HCT116 (cell line): ENCODE measurements around the gene AP2A1. TPM values are rescaled to one million over a fixed set of nuclear protein-coding genes. Genes with fewer than 3 reads are reported as not detected.

Source experiments
- ATAC-seq: fragments of 200-7000 bp; cut with Tn5 transposase; 2 replicates; pipeline ENCODE4 v1.9.1; 2020; ENCODE audit warnings: mild to moderate bottlenecking, moderate library complexity
- BruUV-seq: library from RNA; stranded (reverse); fragments of 400-500 nt; replicated peaks from 2 replicates; lab custom pipeline; 2021; lab: Mats Ljungman, UMichigan
- CTCF ChIA-PET: fragments of 300-600 bp; sonication (Branson Sonifier 250); formaldehyde crosslinking; loops from one replicate; lab custom pipeline; 2021; ENCODE audit warnings: antibody characterized with exemption; lab: Charles Lee
- POLR2A ChIA-PET: fragments of 300-600, 350-600 bp; sonication (Branson Sonifier 250); formaldehyde crosslinking; loops from one replicate; lab custom pipeline; 2021; ENCODE audit warnings: antibody characterized with exemption; lab: Charles Lee
- RAD21 ChIA-PET, 2 experiments: fragments of 300-600 bp; sonication (Branson Sonifier 250); formaldehyde crosslinking; loops; one replicate each; lab custom pipeline; 2023; ENCODE audit warnings: low total read pairs in 2 of 2; ENCODE audit not compliant: uncharacterized antibody in 2 of 2, unreplicated experiment in 2 of 2, low non-redundant PET in 1 of 2; lab: Charles Lee
- DNase-seq: peaks from one replicate; pipeline ENCODE4 v3.0.0-alpha.2; 2010; ENCODE audit warnings: low read depth, low spot score
- H2AFZ ChIP-seq: fragments of 200-600 bp; shearing (Covaris generic), sonication (generic); 2 replicates; pipeline ENCODE4 v1.6.1; 2017; ENCODE audit warnings: low read depth, mixed run types, mixed read lengths, antibody characterized with exemption, low read length; ENCODE audit not compliant: poor library complexity, severe bottlenecking
- H3K27ac ChIP-seq: 2 replicates; pipeline ENCODE4 v1.5.1; 2012; ENCODE audit warnings: low read depth, low read length
- H3K27me3 ChIP-seq: fragments of 200-600 bp; sonication (generic); 2 replicates; pipeline ENCODE4 v1.6.1; 2016; ENCODE audit warnings: mixed run types, low read length, mixed read lengths; ENCODE audit not compliant: insufficient read depth
- H3K36me3 ChIP-seq, 2 experiments: fragments of 200-500 bp in 1 of 2; fragments of 200-600 bp in 1 of 2; sonication (Bioruptor generic) in 1 of 2; sonication (generic) in 1 of 2; 2 replicates each; pipeline versions ENCODE4 v1.5.1 to v1.6.1; 2014 to 2016; ENCODE audit warnings: low read length in 2 of 2, inconsistent platforms in 1 of 2, mixed read lengths in 1 of 2, mixed run types in 1 of 2; ENCODE audit not compliant: insufficient read depth in 2 of 2, control insufficient read depth in 1 of 2
- H3K4me1 ChIP-seq, 2 experiments: fragments of 200-600 bp in 1 of 2; sonication (generic) in 1 of 2; 2 replicates each; pipeline versions ENCODE4 v1.5.1 to v1.6.1; 2012 to 2017; ENCODE audit warnings: low read length in 2 of 2, inconsistent platforms in 1 of 2, mild to moderate bottlenecking in 1 of 2, mixed read lengths in 1 of 2, mixed run types in 1 of 2, moderate library complexity in 1 of 2; ENCODE audit not compliant: insufficient read depth in 2 of 2, control insufficient read depth in 1 of 2
- H3K4me2 ChIP-seq: fragments of 200-600 bp; sonication (generic); 2 replicates; pipeline ENCODE4 v1.6.1; 2017; ENCODE audit warnings: mixed run types, low read length, mixed read lengths
- H3K4me3 ChIP-seq, 2 experiments: fragments of 200-600 bp in 1 of 2; sonication (generic) in 1 of 2; replicated peaks in 1 of 2; 2 replicates each; pipeline ENCODE4 v1.5.1; 2011 to 2016; ENCODE audit warnings: low read length in 2 of 2, control low read depth in 1 of 2, low read depth in 1 of 2, mild to moderate bottlenecking in 1 of 2, mixed read lengths in 1 of 2, mixed run types in 1 of 2
- H3K79me2 ChIP-seq: fragments of 200-600 bp; sonication (generic); 2 replicates; pipeline ENCODE4 v1.6.1; 2017; ENCODE audit warnings: mild to moderate bottlenecking, mixed run types, low read length, moderate library complexity, mixed read lengths; ENCODE audit not compliant: insufficient read depth
- H3K9ac ChIP-seq: fragments of 200-600 bp; sonication (generic); 2 replicates; pipeline ENCODE4 v1.6.1; 2016; ENCODE audit warnings: low read length, mixed read lengths
- H3K9me2 ChIP-seq: fragments of 200-600 bp; sonication (generic), shearing (Covaris generic); 2 replicates; pipeline ENCODE4 v1.6.1; 2017; ENCODE audit warnings: mixed run types, mild to moderate bottlenecking, moderate library complexity; ENCODE audit not compliant: insufficient read depth
- H3K9me3 ChIP-seq, 2 experiments: fragments of 200-500 bp in 1 of 2; fragments of 200-600 bp in 1 of 2; sonication (Bioruptor generic) in 1 of 2; sonication (generic) in 1 of 2; 2 replicates each; pipeline ENCODE4 v1.6.1; 2014 to 2017; ENCODE audit warnings: low read length in 2 of 2, mixed read lengths in 2 of 2, inconsistent platforms in 1 of 2, low read depth in 1 of 2, mild to moderate bottlenecking in 1 of 2, mixed run types in 1 of 2, moderate library complexity in 1 of 2; ENCODE audit not compliant: control insufficient read depth in 1 of 2, insufficient read depth in 1 of 2
- H4K20me1 ChIP-seq: fragments of 200-600 bp; sonication (generic), shearing (Covaris generic); 2 replicates; pipeline ENCODE4 v1.6.1; 2017; ENCODE audit warnings: mixed run types, mild to moderate bottlenecking, moderate library complexity; ENCODE audit not compliant: insufficient read depth
- CEBPB ChIP-seq: IDR thresholded peaks from 2 replicates; pipeline ENCODE4 v1.6.1; 2012; ENCODE audit warnings: low read depth
- EGR1 ChIP-seq: IDR thresholded peaks from 2 replicates; pipeline ENCODE4 v1.6.1; 2012; ENCODE audit warnings: low read depth
- ELF1 ChIP-seq: IDR thresholded peaks from 2 replicates; pipeline ENCODE4 v1.6.1; 2012; ENCODE audit warnings: low read depth, borderline replicate concordance
- EZH2 ChIP-seq: fragments of 200-600 bp; sonication (generic); IDR thresholded peaks from 2 replicates; pipeline ENCODE4 v1.6.1; 2017; ENCODE audit warnings: antibody characterized with exemption, mixed run types
- EZH2phosphoT487 ChIP-seq: fragments of 200-600 bp; IDR thresholded peaks from 2 replicates; pipeline ENCODE4 v1.6.1; 2018; ENCODE audit warnings: antibody characterized with exemption, borderline replicate concordance
- JUND ChIP-seq: IDR thresholded peaks from 2 replicates; pipeline ENCODE4 v1.6.1; 2012
- POLR2A ChIP-seq: IDR thresholded peaks from 2 replicates; pipeline ENCODE4 v1.7.0; 2011; ENCODE audit warnings: borderline replicate concordance; ENCODE audit not compliant: insufficient read depth, insufficient read length; ENCODE audit errors: extremely low read depth
- POLR2AphosphoS5 ChIP-seq: IDR thresholded peaks from 2 replicates; pipeline ENCODE4 v1.6.1; 2011; ENCODE audit warnings: mild to moderate bottlenecking, low read depth, low read length, moderate library complexity
- RAD21 ChIP-seq: IDR thresholded peaks from 2 replicates; pipeline ENCODE4 v1.6.1; 2012; ENCODE audit warnings: low read depth, mild to moderate bottlenecking
- SIN3A ChIP-seq: IDR thresholded peaks from 2 replicates; pipeline ENCODE4 v1.6.1; 2012; ENCODE audit warnings: low read depth
- SP1 ChIP-seq: IDR thresholded peaks from 2 replicates; pipeline ENCODE4 v1.6.1; 2012; ENCODE audit warnings: low read depth
- SRF ChIP-seq: IDR thresholded peaks from 2 replicates; pipeline ENCODE4 v1.6.1; 2012; ENCODE audit warnings: low read depth
- TCF7L2 ChIP-seq: IDR thresholded peaks from 2 replicates; pipeline ENCODE4 v1.7.0; 2011; ENCODE audit warnings: borderline replicate concordance, inconsistent platforms; ENCODE audit not compliant: insufficient read depth, insufficient read length; ENCODE audit errors: extremely low read depth
- ZFX ChIP-seq: fragments of 450-650 bp; IDR thresholded peaks from 2 replicates; pipeline ENCODE4 v1.6.1; 2017
- ZNF274 ChIP-seq: fragments of 200-500 bp; sonication (Bioruptor generic); IDR thresholded peaks from 2 replicates; pipeline ENCODE4 v1.6.1; 2014; ENCODE audit warnings: mild to moderate bottlenecking, low read depth, low read length, inconsistent platforms
- intact Hi-C: fragments of 100-400 bp; cut with micrococcal nuclease; formaldehyde crosslinking; loops from 2 replicates; pipeline ENCODE4 v1.10.0; 2022
- total RNA-seq: library from RNA; stranded (reverse); gene quantifications from one replicate; pipeline ENCODE4 v1.2.1, GENCODE V29; 2021; ENCODE audit not compliant: unreplicated experiment
- TF ChIP-seq, protein P1 (sequence below): IDR thresholded peaks from 2 replicates; pipeline ENCODE4 v1.6.1; 2012
- TF ChIP-seq, protein P2 (sequence below): IDR thresholded peaks from 2 replicates; pipeline ENCODE4 v1.6.1; 2012
- TF ChIP-seq, protein P3 (sequence below), 3 experiments: fragments of 200-600 bp in 1 of 3; sonication (generic) in 1 of 3; IDR thresholded peaks in 2 of 3; conservative IDR thresholded peaks in 1 of 3; 2 replicates each; pipeline ENCODE4 v1.5.1; 2012 to 2017; ENCODE audit warnings: low read depth in 2 of 3, low read length in 2 of 3, antibody characterized with exemption in 1 of 3, borderline replicate concordance in 1 of 3, control low read depth in 1 of 3, mild to moderate bottlenecking in 1 of 3, mixed read lengths in 1 of 3, mixed run types in 1 of 3, moderate library complexity in 1 of 3; ENCODE audit not compliant: insufficient read depth in 1 of 3
- TF ChIP-seq, protein P4 (sequence below): IDR thresholded peaks from 2 replicates; pipeline ENCODE4 v1.6.1; 2012; ENCODE audit warnings: low read depth

AP2A1 gene
- total RNA-seq, 1 experiment from 2014 or later: 102 TPM

DNA sequence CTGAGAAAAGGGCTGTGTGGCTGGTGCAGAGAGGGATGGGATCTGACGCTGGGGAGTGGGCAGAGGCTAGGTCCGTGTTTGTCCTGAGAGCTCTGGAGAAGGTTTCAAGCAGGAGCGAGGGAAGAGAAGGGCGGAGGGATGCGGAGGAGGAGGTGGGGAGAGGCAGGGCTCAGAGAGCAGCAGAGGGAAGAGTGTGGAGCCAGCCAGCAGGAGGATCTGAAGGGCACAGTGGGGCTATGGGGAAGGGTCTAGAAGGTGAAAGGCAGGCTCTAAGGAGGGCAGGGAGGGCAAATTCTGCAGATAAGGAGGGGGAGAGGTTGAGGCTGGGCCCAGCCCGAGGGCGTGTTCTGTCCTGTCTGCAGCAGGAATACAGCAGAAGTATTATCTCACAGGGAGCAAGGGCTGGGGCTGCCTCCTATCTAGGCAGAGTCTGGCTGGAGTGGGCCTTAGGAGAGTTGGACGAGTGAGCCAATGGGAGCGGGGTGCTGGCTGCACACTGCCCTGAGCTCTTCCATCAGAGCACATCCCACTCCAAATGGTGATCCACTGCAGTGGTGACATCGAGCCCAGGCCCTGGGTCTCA, 6.1 kb downstream of the AP2A1 start:
- Histone ChIP-seq H4K20me1 (no peaks in the 10 kb centered on the region), H3K27ac (no peak overlapping the region), H2AFZ (no peak overlapping the region), H3K9me2 (no peaks in the 10 kb centered on the region), H3K9me3 (no peaks in the 10 kb centered on the region), H3K4me1 (peaks cover 6 to 7% of the 10 kb centered on the region in 2 experiments), H3K9ac (no peak overlapping the region), H3K4me3 (no peak overlapping the region), H3K79me2 (peaks cover 28% of the 10 kb centered on the region), H3K36me3 (no peaks in the 10 kb centered on the region; a peak in 1 of 4 replicates), H3K27me3 (no peaks in the 10 kb centered on the region), H3K4me2 (no peak overlapping the region)
- BruUV-seq: no TSS peak
- TF ChIP-seq ELF1: no peak
- TF ChIP-seq, protein P1, sequence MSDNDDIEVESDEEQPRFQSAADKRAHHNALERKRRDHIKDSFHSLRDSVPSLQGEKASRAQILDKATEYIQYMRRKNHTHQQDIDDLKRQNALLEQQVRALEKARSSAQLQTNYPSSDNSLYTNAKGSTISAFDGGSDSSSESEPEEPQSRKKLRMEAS: no peak
- TF ChIP-seq, protein P2, sequence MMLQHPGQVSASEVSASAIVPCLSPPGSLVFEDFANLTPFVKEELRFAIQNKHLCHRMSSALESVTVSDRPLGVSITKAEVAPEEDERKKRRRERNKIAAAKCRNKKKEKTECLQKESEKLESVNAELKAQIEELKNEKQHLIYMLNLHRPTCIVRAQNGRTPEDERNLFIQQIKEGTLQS: no peak
- no peak for TF ChIP-seq SP1
- TF ChIP-seq EZH2phosphoT487: no peak
- TF ChIP-seq, protein P3, sequence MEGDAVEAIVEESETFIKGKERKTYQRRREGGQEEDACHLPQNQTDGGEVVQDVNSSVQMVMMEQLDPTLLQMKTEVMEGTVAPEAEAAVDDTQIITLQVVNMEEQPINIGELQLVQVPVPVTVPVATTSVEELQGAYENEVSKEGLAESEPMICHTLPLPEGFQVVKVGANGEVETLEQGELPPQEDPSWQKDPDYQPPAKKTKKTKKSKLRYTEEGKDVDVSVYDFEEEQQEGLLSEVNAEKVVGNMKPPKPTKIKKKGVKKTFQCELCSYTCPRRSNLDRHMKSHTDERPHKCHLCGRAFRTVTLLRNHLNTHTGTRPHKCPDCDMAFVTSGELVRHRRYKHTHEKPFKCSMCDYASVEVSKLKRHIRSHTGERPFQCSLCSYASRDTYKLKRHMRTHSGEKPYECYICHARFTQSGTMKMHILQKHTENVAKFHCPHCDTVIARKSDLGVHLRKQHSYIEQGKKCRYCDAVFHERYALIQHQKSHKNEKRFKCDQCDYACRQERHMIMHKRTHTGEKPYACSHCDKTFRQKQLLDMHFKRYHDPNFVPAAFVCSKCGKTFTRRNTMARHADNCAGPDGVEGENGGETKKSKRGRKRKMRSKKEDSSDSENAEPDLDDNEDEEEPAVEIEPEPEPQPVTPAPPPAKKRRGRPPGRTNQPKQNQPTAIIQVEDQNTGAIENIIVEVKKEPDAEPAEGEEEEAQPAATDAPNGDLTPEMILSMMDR (IDR thresholded peaks at IDR 0.05 in 2 of 3, conservative IDR thresholded peaks at IDR 0.05 in 1 of 3; ENCODE audit: borderline replicate concordance in 1 of 3, insufficient read depth in 1 of 3, low read depth in 2 of 3, low read length in 2 of 3): no peak
- TF ChIP-seq JUND: no peak
- no peak for TF ChIP-seq ZFX
- no peak for TF ChIP-seq SRF
- TF ChIP-seq ZNF274: no peak
- no peak for TF ChIP-seq POLR2A
- no peak for TF ChIP-seq SIN3A
- no peak for TF ChIP-seq EGR1
- TF ChIP-seq, protein P4, sequence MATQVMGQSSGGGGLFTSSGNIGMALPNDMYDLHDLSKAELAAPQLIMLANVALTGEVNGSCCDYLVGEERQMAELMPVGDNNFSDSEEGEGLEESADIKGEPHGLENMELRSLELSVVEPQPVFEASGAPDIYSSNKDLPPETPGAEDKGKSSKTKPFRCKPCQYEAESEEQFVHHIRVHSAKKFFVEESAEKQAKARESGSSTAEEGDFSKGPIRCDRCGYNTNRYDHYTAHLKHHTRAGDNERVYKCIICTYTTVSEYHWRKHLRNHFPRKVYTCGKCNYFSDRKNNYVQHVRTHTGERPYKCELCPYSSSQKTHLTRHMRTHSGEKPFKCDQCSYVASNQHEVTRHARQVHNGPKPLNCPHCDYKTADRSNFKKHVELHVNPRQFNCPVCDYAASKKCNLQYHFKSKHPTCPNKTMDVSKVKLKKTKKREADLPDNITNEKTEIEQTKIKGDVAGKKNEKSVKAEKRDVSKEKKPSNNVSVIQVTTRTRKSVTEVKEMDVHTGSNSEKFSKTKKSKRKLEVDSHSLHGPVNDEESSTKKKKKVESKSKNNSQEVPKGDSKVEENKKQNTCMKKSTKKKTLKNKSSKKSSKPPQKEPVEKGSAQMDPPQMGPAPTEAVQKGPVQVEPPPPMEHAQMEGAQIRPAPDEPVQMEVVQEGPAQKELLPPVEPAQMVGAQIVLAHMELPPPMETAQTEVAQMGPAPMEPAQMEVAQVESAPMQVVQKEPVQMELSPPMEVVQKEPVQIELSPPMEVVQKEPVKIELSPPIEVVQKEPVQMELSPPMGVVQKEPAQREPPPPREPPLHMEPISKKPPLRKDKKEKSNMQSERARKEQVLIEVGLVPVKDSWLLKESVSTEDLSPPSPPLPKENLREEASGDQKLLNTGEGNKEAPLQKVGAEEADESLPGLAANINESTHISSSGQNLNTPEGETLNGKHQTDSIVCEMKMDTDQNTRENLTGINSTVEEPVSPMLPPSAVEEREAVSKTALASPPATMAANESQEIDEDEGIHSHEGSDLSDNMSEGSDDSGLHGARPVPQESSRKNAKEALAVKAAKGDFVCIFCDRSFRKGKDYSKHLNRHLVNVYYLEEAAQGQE: no peak
- no peak for TF ChIP-seq TCF7L2
- TF ChIP-seq CEBPB: no peak
- TF ChIP-seq POLR2AphosphoS5: no peak
- TF ChIP-seq EZH2: no peak
- no peak for TF ChIP-seq RAD21
- intact Hi-C loops: no loop called here
- ChIA-PET POLR2A (no interaction called here), RAD21 (no interaction called here), CTCF (no interaction called here)
- no peak for DNase-seq
- 0 out of 2 replicates have a peak, but pooled peaks have one; percentile 25 for ATAC-seq
